COLO668 (cell line): ENCODE data around the gene HES6.

ENCODE experiments used
- DNase-seq: peaks from one replicate; lab custom pipeline; 2025; ENCODE audit not compliant: unreplicated experiment; lab: John Stamatoyannopoulos, UW

HES6 gene

DNA sequence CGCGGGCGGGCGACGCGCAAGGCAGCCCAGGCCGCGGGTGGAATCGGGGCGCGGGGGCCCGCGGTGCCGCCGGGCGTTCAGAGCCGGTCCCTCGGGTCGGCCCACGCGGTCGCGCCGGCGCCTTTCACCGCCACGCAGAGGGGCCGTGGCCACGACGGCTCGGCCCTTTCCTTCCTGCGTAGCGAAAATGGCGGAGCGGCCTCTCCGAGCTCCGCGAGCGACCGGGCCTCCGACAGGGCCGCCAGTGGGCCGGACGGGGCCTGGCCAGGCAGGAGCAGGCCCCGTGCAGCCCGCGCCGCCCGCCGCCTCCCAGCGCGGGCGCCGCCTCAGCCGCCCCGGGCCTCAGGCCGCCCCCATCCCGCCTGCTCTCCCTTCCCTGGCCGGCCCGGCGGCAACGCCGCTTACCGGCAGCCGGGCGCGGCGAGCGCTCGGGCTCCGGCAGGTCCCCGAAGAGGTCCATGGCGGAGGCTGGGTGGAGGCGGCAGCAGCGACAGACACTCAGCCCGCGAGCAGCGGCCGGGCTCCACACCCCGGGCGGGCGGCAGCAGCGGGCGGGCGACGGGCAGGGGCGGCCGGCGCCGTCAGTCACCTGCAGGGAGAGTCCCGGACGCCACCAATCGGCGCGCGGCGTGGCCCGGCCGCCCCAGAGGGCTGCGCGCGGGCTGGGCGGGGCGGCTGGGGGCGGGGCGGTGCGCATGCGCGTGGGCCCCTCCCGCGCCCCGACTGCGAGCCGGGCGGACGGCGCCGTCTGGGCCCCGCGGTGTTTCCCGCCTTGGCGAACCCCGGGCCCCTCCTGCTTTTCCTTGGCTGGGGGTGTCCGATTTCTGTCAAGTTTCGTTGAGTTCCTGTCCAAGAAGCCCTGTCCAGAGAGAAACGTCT is 36.5 kb downstream of the HES6 start, which contains the start of gene ILKAP:
Gene ILKAP, minus strand, starts transcription at position 602 of the 879 bp plus-strand sequence. Its CDS starts 142 bp downstream, at position 460.
- peak; percentile 94 for DNase-seq

DNA sequence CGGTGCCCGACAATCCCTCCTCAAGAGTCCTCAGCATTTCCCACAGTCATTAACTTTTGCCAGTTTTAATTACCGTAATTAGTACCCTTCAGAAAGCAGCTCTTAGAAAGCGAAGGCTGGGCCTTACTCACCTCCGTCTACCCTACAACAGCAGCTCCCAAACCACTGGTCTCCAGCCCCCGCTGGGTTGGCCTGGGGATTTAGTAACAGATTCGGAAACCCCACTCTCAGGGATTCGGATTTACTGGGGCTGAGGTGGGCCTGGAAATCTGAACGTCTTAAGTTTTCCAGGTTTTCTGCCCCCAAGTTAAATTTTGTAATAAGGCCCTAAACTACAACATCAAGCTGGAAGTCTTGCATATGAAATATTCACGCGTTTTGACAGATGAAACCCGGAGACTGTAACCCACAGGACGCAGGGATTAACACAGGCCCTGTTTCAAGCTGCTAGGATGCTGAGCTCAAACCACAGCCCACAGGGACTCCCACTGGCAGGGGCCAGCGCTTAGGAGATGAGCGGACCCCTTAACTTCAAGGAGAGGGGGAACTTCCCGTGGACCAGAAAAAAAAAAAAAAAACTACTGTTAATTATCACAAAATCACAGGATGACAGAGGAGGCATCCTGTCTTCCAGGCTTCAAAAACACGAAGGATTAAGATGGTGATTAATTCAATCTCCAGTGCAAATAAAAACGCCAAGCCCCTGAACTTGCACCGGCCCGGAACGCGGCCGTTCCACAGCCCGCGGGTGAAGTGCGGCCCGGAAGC is 37.3 kb downstream of the HES6 start:
- peak; percentile 13 for DNase-seq

DNA sequence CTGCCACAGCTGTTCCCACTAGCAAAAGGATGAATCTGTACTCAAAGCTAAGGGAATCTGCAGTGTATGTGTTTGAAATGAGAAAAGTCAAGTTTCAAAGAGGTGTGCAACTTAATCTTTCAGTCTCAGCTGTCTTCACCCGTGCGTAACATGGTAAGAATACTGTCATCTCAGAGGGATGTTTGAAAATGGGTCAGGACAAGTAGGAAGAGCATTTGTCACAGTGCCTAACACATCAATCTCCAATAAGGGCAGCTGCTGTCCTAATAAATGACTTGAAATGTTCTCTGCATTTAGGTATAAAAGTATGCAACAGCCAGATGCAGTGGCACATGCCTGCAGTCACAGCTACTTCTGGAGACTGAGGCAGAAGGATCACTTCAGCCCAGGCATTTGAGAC is 49.4 kb downstream of the HES6 start:
- no peak for DNase-seq
